Gastroesophageal sphincter (tissue), 3 donors: ENCODE data around the gene CPM.

Experiments used
- EP300 ChIP-seq: sonication (generic); formaldehyde crosslinking; IDR thresholded peaks from one replicate; pipeline ENCODE4 v1.6.1; 2017; ENCODE audit warnings: antibody characterized with exemption, mild to moderate bottlenecking
- POLR2A ChIP-seq, 2 donors: fragments of 450-650 bp; IDR thresholded peaks; one replicate each; pipeline ENCODE4 v1.6.1; 2017; ENCODE audit warnings: antibody characterized with exemption in 2 of 2, mild to moderate bottlenecking in 2 of 2, moderate library complexity in 1 of 2
- POLR2AphosphoS5 ChIP-seq: sonication (generic); formaldehyde crosslinking; IDR thresholded peaks from one replicate; pipeline ENCODE4 v1.6.1; 2017; ENCODE audit warnings: antibody characterized with exemption
- TF ChIP-seq, protein P1 (sequence below), 4 experiments: fragments of 200-600 bp in 2 of 4; fragments of 450-650 bp in 2 of 4; sonication (generic) in 1 of 4; IDR thresholded peaks; one replicate each; pipeline ENCODE4 v1.5.1; 2017 to 2019; ENCODE audit warnings: antibody characterized with exemption in 4 of 4, mild to moderate bottlenecking in 2 of 4, moderate library complexity in 2 of 4

DNA sequence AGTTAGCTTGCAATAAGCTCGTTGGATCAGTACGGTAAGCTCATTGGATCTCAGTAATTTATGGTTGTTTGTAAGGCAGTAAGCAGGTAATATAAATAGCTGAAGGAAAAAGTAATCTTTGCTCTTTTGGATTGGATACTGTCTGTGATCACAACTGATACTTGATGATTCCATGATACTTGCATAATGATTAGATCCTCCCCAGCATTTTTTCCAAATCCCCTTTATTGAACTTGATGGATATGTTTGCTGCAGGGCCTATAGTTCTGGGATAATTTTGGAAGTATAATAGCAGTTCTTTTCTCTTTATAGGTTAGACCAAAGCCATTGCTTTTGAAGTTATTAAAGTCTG lies 119.8 kb downstream of the CPM start:
- TF ChIP-seq POLR2A (IDR thresholded peaks at IDR 0.05) (no peak), EP300 (no peak), POLR2AphosphoS5 (no peak)
- TF ChIP-seq, protein P1, sequence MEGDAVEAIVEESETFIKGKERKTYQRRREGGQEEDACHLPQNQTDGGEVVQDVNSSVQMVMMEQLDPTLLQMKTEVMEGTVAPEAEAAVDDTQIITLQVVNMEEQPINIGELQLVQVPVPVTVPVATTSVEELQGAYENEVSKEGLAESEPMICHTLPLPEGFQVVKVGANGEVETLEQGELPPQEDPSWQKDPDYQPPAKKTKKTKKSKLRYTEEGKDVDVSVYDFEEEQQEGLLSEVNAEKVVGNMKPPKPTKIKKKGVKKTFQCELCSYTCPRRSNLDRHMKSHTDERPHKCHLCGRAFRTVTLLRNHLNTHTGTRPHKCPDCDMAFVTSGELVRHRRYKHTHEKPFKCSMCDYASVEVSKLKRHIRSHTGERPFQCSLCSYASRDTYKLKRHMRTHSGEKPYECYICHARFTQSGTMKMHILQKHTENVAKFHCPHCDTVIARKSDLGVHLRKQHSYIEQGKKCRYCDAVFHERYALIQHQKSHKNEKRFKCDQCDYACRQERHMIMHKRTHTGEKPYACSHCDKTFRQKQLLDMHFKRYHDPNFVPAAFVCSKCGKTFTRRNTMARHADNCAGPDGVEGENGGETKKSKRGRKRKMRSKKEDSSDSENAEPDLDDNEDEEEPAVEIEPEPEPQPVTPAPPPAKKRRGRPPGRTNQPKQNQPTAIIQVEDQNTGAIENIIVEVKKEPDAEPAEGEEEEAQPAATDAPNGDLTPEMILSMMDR (IDR thresholded peaks at IDR 0.05): no peak
